SK-N-SH (cell line): ENCODE data around the gene STRIP2.
"Not testable (repeated sequence)": the region's sequence is repeated elsewhere in the genome, so short reads cannot be mapped to it uniquely, and the experiment has no call there.

ENCODE experiments used
- CTCF ChIP-seq: fragments of 200-600 bp; sonication (generic); IDR thresholded peaks from 2 replicates; pipeline ENCODE4 v1.6.1; 2017; ENCODE audit warnings: antibody characterized with exemption, mild to moderate bottlenecking, moderate library complexity
- EP300 ChIP-seq, 2 experiments: IDR thresholded peaks; 2 replicates each; pipeline versions ENCODE4 v1.4.0 to v1.6.1; 2012; ENCODE audit warnings: borderline replicate concordance in 1 of 2, low read depth in 1 of 2, low read length in 1 of 2
- EZH2phosphoT487 ChIP-seq: fragments of 200-600 bp; sonication (generic); IDR thresholded peaks from 2 replicates; pipeline ENCODE4 v1.6.1; 2017; ENCODE audit warnings: low read depth, mixed run types, mild to moderate bottlenecking, antibody characterized with exemption, moderate library complexity, borderline replicate concordance
- POLR2AphosphoS5 ChIP-seq: IDR thresholded peaks from 2 replicates; pipeline ENCODE4 v1.6.1; 2012; ENCODE audit warnings: low read depth, low read length
- RXRA ChIP-seq: IDR thresholded peaks from 2 replicates; pipeline ENCODE4 v1.4.0; 2012; ENCODE audit warnings: low read depth, mild to moderate bottlenecking, borderline replicate concordance
- ZBTB33 ChIP-seq: IDR thresholded peaks from 2 replicates; pipeline ENCODE4 v1.4.0; 2012; ENCODE audit warnings: low read depth, borderline replicate concordance

DNA sequence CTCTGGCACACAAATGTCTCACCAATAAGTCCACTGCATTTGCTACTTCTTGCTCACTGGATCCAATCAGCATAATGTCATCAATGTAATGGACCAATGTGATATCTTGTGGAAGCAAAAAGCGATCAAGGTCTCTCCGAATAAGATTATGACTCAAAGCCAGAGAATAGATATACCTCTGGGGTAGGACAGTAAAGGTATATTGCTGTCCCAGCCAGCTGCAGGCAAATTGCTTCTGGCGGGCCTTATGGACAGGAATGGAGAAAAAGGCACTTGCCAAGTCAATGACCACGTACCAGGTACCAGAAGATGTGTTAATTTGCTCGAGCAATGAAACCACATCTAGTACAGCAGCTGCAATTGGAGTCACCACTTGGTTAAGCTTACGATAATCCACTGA lies 13.2 kb downstream of the STRIP2 start:
- TF ChIP-seq CTCF; EP300 (IDR thresholded peaks at IDR 0.05; ENCODE audit: borderline replicate concordance in 1 of 2, low read depth in 1 of 2, low read length in 1 of 2); POLR2AphosphoS5; ZBTB33; RXRA; EZH2phosphoT487: not testable (repeated sequence)
